ENCODE results near the gene SREBF2. TPM values are rescaled to one million over a fixed set of nuclear protein-coding genes. Genes with fewer than 3 reads are reported as not detected.

The SREBF2 gene
- polyA plus RNA-seq, 2 of the 4 experiments (the other 2 are of a cell fraction) = 19.4 to 30.8 TPM

DNA sequence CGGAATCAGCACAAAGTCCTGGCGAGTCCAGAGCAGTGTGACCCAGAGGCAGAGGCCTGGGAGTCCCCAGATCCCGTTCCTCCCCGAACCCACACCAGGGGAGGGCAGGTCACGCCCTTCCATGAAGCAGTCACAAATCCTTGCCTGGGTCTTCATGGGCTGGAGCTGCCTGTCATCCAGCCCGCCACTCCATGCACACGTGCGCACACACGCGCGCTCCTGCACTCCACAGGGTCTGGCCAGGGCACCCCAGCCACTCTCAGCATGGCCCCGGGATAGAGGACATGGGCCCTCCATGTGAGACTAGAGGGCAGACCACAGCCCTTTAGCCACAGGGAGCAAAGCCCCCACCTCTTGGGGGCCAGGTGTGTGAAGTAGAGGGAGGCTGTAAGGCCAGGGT lies 99.4 kb downstream of the SREBF2 start:
- ChIA-PET POLR2A (no interaction called here), CTCF (interaction anchor here (1.0 to 2.1 kb wide), 2 partner anchors 186 to 235 kb away, joined by 3 to 7 read pairs; no protein-coding TSS in a partner anchor)
- no peak for DNase-seq (ENCODE audit: low read depth in 1 of 2, low spot score in 1 of 2)
- H3K4me1 ChIP-seq = no peaks in the 10 kb centered on the region
- no peak overlapping the region for H3K4me2 ChIP-seq
- ATAC-seq = no peak; a peak in 1 of 6 replicates
- 82% methylated on average over 3 of the region's 12 CpGs for WGBS (ENCODE audit: missing lambda C conversion rate)
- FAIRE-seq = no peak
- H3K4me3 ChIP-seq = no peak overlapping the region
- no peak for TF ChIP-seq KDM1A (IDR thresholded peaks at IDR 0.05; ENCODE audit: low read depth)
- TF ChIP-seq GATA3 (IDR thresholded peaks at IDR 0.05; ENCODE audit: borderline replicate concordance) = no peak
- no peak for TF ChIP-seq RARB (CRISPR knock-in tag; IDR thresholded peaks at IDR 0.05)
- no peak for TF ChIP-seq TFCP2L1 (CRISPR knock-in tag; IDR thresholded peaks at IDR 0.05)
- TF ChIP-seq, protein P1, sequence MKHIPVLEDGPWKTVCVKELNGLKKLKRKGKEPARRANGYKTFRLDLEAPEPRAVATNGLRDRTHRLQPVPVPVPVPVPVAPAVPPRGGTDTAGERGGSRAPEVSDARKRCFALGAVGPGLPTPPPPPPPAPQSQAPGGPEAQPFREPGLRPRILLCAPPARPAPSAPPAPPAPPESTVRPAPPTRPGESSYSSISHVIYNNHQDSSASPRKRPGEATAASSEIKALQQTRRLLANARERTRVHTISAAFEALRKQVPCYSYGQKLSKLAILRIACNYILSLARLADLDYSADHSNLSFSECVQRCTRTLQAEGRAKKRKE (CRISPR knock-in tag; IDR thresholded peaks at IDR 0.05; ENCODE audit: low read depth) = no peak
- TF ChIP-seq MAZ (IDR thresholded peaks at IDR 0.05; ENCODE audit: borderline replicate concordance, low read depth, low read length) = no peak
- no peak for TF ChIP-seq FOSB (CRISPR knock-in tag; IDR thresholded peaks at IDR 0.05)
- TF ChIP-seq MYC (IDR thresholded peaks at IDR 0.05; ENCODE audit: borderline replicate concordance, low read length) = no peak
- TF ChIP-seq, protein P2, sequence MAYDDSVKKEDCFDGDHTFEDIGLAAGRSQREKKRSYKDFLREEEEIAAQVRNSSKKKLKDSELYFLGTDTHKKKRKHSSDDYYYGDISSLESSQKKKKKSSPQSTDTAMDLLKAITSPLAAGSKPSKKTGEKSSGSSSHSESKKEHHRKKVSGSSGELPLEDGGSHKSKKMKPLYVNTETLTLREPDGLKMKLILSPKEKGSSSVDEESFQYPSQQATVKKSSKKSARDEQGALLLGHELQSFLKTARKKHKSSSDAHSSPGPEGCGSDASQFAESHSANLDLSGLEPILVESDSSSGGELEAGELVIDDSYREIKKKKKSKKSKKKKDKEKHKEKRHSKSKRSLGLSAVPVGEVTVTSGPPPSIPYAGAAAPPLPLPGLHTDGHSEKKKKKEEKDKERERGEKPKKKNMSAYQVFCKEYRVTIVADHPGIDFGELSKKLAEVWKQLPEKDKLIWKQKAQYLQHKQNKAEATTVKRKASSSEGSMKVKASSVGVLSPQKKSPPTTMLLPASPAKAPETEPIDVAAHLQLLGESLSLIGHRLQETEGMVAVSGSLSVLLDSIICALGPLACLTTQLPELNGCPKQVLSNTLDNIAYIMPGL (CRISPR knock-in tag; IDR thresholded peaks at IDR 0.05; ENCODE audit: borderline replicate concordance) = no peak
- TF ChIP-seq RCOR1 (IDR thresholded peaks at IDR 0.05; ENCODE audit: low read depth, low read length) = no peak
- TF ChIP-seq JUNB (IDR thresholded peaks at IDR 0.05) = no peak
- TF ChIP-seq HOXA7 (CRISPR knock-in tag; IDR thresholded peaks at IDR 0.05) = no peak
- TF ChIP-seq, protein P3, sequence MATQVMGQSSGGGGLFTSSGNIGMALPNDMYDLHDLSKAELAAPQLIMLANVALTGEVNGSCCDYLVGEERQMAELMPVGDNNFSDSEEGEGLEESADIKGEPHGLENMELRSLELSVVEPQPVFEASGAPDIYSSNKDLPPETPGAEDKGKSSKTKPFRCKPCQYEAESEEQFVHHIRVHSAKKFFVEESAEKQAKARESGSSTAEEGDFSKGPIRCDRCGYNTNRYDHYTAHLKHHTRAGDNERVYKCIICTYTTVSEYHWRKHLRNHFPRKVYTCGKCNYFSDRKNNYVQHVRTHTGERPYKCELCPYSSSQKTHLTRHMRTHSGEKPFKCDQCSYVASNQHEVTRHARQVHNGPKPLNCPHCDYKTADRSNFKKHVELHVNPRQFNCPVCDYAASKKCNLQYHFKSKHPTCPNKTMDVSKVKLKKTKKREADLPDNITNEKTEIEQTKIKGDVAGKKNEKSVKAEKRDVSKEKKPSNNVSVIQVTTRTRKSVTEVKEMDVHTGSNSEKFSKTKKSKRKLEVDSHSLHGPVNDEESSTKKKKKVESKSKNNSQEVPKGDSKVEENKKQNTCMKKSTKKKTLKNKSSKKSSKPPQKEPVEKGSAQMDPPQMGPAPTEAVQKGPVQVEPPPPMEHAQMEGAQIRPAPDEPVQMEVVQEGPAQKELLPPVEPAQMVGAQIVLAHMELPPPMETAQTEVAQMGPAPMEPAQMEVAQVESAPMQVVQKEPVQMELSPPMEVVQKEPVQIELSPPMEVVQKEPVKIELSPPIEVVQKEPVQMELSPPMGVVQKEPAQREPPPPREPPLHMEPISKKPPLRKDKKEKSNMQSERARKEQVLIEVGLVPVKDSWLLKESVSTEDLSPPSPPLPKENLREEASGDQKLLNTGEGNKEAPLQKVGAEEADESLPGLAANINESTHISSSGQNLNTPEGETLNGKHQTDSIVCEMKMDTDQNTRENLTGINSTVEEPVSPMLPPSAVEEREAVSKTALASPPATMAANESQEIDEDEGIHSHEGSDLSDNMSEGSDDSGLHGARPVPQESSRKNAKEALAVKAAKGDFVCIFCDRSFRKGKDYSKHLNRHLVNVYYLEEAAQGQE (IDR thresholded peaks at IDR 0.05) = no peak
- TF ChIP-seq POLR2AphosphoS2 (conservative IDR thresholded peaks at IDR 0.05; ENCODE audit: low read length) = no peak
- no peak for TF ChIP-seq NPAS2 (CRISPR knock-in tag; IDR thresholded peaks at IDR 0.05; ENCODE audit: borderline replicate concordance)
- no peak for TF ChIP-seq FOSL2 (IDR thresholded peaks at IDR 0.05)
- TF ChIP-seq FOSL2 (CRISPR knock-in tag; IDR thresholded peaks at IDR 0.05) = no peak
- no peak for TF ChIP-seq ZSCAN20 (CRISPR knock-in tag; IDR thresholded peaks at IDR 0.05)
- TF ChIP-seq, protein P4, sequence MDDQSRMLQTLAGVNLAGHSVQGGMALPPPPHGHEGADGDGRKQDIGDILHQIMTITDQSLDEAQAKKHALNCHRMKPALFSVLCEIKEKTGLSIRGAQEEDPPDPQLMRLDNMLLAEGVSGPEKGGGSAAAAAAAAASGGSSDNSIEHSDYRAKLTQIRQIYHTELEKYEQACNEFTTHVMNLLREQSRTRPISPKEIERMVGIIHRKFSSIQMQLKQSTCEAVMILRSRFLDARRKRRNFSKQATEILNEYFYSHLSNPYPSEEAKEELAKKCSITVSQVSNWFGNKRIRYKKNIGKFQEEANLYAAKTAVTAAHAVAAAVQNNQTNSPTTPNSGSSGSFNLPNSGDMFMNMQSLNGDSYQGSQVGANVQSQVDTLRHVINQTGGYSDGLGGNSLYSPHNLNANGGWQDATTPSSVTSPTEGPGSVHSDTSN (IDR thresholded peaks at IDR 0.05) = no peak
- TF ChIP-seq JUN (IDR thresholded peaks at IDR 0.05) = no peak
- H3K9me3 ChIP-seq = no peaks in the 10 kb centered on the region
- H3K27ac ChIP-seq = no peak overlapping the region
